A549 (cell line): ENCODE data around the gene EFNA3. TPM values are rescaled to one million over a fixed set of nuclear protein-coding genes. Genes with fewer than 3 reads are reported as not detected.

Experiments used
- ATAC-seq, 2 experiments: fragments of 200-7000 bp in 1 of 2; fragments of >200 bp in 1 of 2; cut with Nextera tagmentation in 1 of 2; cut with Tn5 transposase in 1 of 2; 3 replicates each; pipeline versions ENCODE4 v1.8.0 to v1.9.1; 2018 to 2020; ENCODE audit warnings: mild to moderate bottlenecking in 1 of 2, moderate library complexity in 1 of 2
- CTCF ChIA-PET: fragments of 300-600 bp; sonication (Branson Sonifier 250); formaldehyde crosslinking; extraction: SDS; loops from one replicate; lab custom pipeline; 2021; ENCODE audit warnings: antibody characterized with exemption, inconsistent platforms; lab: Yijun Ruan, JAX
- POLR2A ChIA-PET: fragments of 350-600 bp; formaldehyde crosslinking; extraction: SDS; loops from one replicate; lab custom pipeline; 2021; ENCODE audit warnings: antibody characterized with exemption, inconsistent platforms; lab: Yijun Ruan, JAX
- DNase-seq, 2 experiments: peaks; one replicate each; pipeline versions ENCODE4 v3.0.0 to v3.0.0-alpha.2; 2011 to 2016; ENCODE audit warnings: low read depth in 1 of 2, low spot score in 1 of 2
- FAIRE-seq: peaks from 2 replicates; lab custom pipeline; 2011; peaks lifted over from hg19 to GRCh38; lab: Jason Lieb, UNC
- H3K27ac ChIP-seq, 2 experiments: fragments of >200 bp; sonication (Bioruptor Twin); formaldehyde crosslinking; 3 replicates each; pipeline ENCODE4 v1.5.1; 2016 to 2017
- H3K4me1 ChIP-seq: fragments of >200 bp; sonication (Bioruptor Twin); formaldehyde crosslinking; 3 replicates; pipeline ENCODE4 v1.6.1; 2016
- H3K4me2 ChIP-seq: fragments of >200 bp; sonication (Bioruptor Twin); formaldehyde crosslinking; 3 replicates; pipeline ENCODE4 v1.6.1; 2016
- H3K4me3 ChIP-seq: fragments of >200 bp; sonication (Bioruptor Twin); formaldehyde crosslinking; 3 replicates; pipeline ENCODE4 v1.5.1; 2016
- H3K9me3 ChIP-seq: fragments of >200 bp; sonication (Bioruptor Twin); formaldehyde crosslinking; 3 replicates; pipeline ENCODE4 v1.6.1; 2016
- BCL3 ChIP-seq: fragments of >200 bp; sonication (Bioruptor Twin); formaldehyde crosslinking; IDR thresholded peaks from 3 replicates; pipeline ENCODE4 v1.6.1; 2016
- CHD2 ChIP-seq: fragments of 150-350 bp; IDR thresholded peaks from 2 replicates; pipeline ENCODE4 v1.6.1; 2014; ENCODE audit warnings: low read length; ENCODE audit not compliant: partially characterized antibody
- CHD4 ChIP-seq: fragments of 200-600 bp; sonication (generic); IDR thresholded peaks from 2 replicates; pipeline ENCODE4 v1.6.1; 2016; ENCODE audit warnings: antibody characterized with exemption, mild to moderate bottlenecking, borderline replicate concordance
- EHMT2 ChIP-seq: fragments of 200-600 bp; sonication (generic); IDR thresholded peaks from 2 replicates; pipeline ENCODE4 v1.6.1; 2016; ENCODE audit warnings: antibody characterized with exemption, low read depth, mild to moderate bottlenecking, moderate library complexity
- ESRRA ChIP-seq: fragments of 150-350 bp; IDR thresholded peaks from 2 replicates; pipeline ENCODE4 v1.6.1; 2014; ENCODE audit warnings: mild to moderate bottlenecking, low read length, borderline replicate concordance
- HEYL ChIP-seq: fragments of 250-450 bp; sonication (Bioruptor Pico); IDR thresholded peaks from 2 replicates; pipeline ENCODE4 v1.8.0; 2021; ENCODE audit warnings: mild to moderate bottlenecking, moderate library complexity
- HMGXB4 ChIP-seq: fragments of 250-450 bp; sonication (Bioruptor Pico); IDR thresholded peaks from 2 replicates; pipeline ENCODE4 v1.5.0; 2021; ENCODE audit warnings: mild to moderate bottlenecking, moderate library complexity, borderline replicate concordance
- JUN ChIP-seq, 2 experiments: fragments of >200 bp; sonication (Bioruptor Twin); formaldehyde crosslinking; IDR thresholded peaks; 2 replicates in 1 of 2; 3 replicates in 1 of 2; pipeline ENCODE4 v1.6.1; 2016 to 2017
- KDM1A ChIP-seq: fragments of 200-600 bp; sonication (generic); IDR thresholded peaks from 2 replicates; pipeline ENCODE4 v1.6.1; 2016; ENCODE audit warnings: low read depth, mild to moderate bottlenecking
- KDM5A ChIP-seq: fragments of 200-600 bp; sonication (generic); IDR thresholded peaks from 2 replicates; pipeline ENCODE4 v1.6.1; 2016; ENCODE audit warnings: antibody characterized with exemption, mild to moderate bottlenecking
- NFE2L2 ChIP-seq: fragments of 150-350 bp; conservative IDR thresholded peaks from 2 replicates; pipeline ENCODE4 v1.6.1; 2014; ENCODE audit warnings: low read length
- NPAS2 ChIP-seq: fragments of 250-450 bp; sonication (Bioruptor Pico); IDR thresholded peaks from 2 replicates; pipeline ENCODE4 v1.8.0; 2022; ENCODE audit warnings: mild to moderate bottlenecking, moderate library complexity, borderline replicate concordance
- PBX3 ChIP-seq: IDR thresholded peaks from 2 replicates; pipeline ENCODE4 v1.6.1; 2012
- RCOR1 ChIP-seq: fragments of 150-350 bp; IDR thresholded peaks from 2 replicates; pipeline ENCODE4 v1.6.1; 2014; ENCODE audit warnings: antibody characterized with exemption, low read length, low read depth
- SMC3 ChIP-seq: fragments of >200 bp; sonication (Bioruptor Twin); formaldehyde crosslinking; IDR thresholded peaks from 3 replicates; pipeline ENCODE4 v1.6.1; 2018; ENCODE audit warnings: inconsistent platforms
- TFCP2L1 ChIP-seq: fragments of 250-450 bp; sonication (Bioruptor Pico); IDR thresholded peaks from 2 replicates; pipeline ENCODE4 v1.5.0; 2021; ENCODE audit warnings: mild to moderate bottlenecking
- TP53 ChIP-seq: fragments of 250-450 bp; sonication (Bioruptor Pico); IDR thresholded peaks from 2 replicates; pipeline ENCODE4 v1.5.0; 2021; ENCODE audit warnings: mild to moderate bottlenecking, moderate library complexity
- ZFP36 ChIP-seq: fragments of 450-650 bp; IDR thresholded peaks from 2 replicates; pipeline ENCODE4 v1.6.1; 2014; ENCODE audit warnings: borderline replicate concordance; ENCODE audit not compliant: partially characterized antibody
- WGBS: methylation state at CpG from one replicate; pipeline ENCODE4 v1.1.6; 2017; ENCODE audit errors: missing lambda C conversion rate; 5-methylcytosine and 5-hydroxymethylcytosine counted together
- polyA plus RNA-seq, 4 experiments: library from polyadenylated mRNA; depleted of rRNA in 3 of 4; stranded (reverse); fragments of >200 nt; fragmentation: RNase III in 1 of 4; extraction: RNeasy Plus Mini Kit Qiagen cat#74134 plus additional on column Dnase treatment in 1 of 4; gene quantifications; 2 replicates in 3 of 4; 3 replicates in 1 of 4; pipeline ENCODE4 v1.2.3, GENCODE V29; 2011 to 2017
- TF ChIP-seq, protein P1 (sequence below): fragments of 450-650 bp; IDR thresholded peaks from 2 replicates; pipeline ENCODE4 v1.6.1; 2014; ENCODE audit warnings: antibody characterized with exemption

EFNA3 gene
- polyA plus RNA-seq, 2 of the 4 experiments (the other 2 are of a cell fraction): 1.9 to 2.7 TPM

DNA sequence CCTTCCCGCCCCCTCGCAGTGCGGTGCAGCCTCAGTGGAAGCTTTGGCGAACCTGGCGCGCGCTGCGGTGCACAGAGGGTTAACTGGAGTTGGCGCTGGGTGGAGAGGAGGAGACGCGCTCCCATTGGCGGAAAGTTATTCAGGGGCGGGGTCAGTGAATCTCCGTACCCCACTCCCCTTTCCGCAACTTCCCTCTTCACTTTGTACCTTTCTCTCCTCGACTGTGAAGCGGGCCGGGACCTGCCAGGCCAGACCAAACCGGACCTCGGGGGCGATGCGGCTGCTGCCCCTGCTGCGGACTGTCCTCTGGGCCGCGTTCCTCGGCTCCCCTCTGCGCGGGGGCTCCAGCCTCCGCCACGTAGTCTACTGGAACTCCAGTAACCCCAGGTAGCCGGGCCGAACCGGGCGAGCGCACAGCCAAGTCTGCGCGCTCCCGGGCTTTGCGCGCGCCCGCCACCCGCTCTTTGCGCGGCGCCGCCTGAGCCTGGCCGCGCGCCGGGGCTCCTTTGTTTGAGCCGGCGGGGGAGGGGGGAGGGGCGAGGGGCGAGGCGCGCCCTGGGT lies 15.0 kb upstream of the EFNA3 start, which contains the start of gene EFNA4 (continued):
- TF ChIP-seq HMGXB4 (CRISPR knock-in tag) (no peak), KDM1A (no peak), RCOR1 (no peak), SMC3 (no peak), NPAS2 (no peak), ZFP36 (no peak), BCL3 (no peak), PBX3 (no peak), HEYL (CRISPR knock-in tag) (no peak)

GRCh38 chr1:155064111-155064831 lies 14.4 kb upstream of the EFNA3 start:
- CTCF ChIA-PET: interaction anchor here (0.6 to 27.3 kb wide), 5 partner anchors 6 to 295 kb away, joined by 3 to 350 read pairs (median 319); partner anchors contain the start of genes ADAM15, EFNA3 and EFNA4
- POLR2A ChIA-PET: interaction anchor here (1.0 to 1.6 kb wide), 2 partner anchors 90 to 103 kb away, joined by 3 to 5 read pairs; partner anchors contain the start of genes CKS1B and PYGO2
- TF ChIP-seq TFCP2L1 (CRISPR knock-in tag) (no peak), ESRRA (peak; percentile 90), KDM1A (0 out of 2 replicates have a peak, but pooled peaks have one; percentile 74)
- H3K9me3 ChIP-seq: no peaks in the 10 kb centered on the region
- peak overlapping the region; percentile 81 to 91 for H3K27ac ChIP-seq
- peak overlapping the region; percentile 77 for H3K4me3 ChIP-seq
- WGBS: 12% methylated on average over 13 of the region's 14 CpGs
- FAIRE-seq (no peak), ATAC-seq (peak; percentile 16 to 30), DNase-seq (peak in 1 of 2 experiments; percentile 49)
- H3K4me2 ChIP-seq: peak overlapping the region; percentile 91
- peaks cover 23% of the 10 kb centered on the region for H3K4me1 ChIP-seq

- FAIRE-seq (no peak), ATAC-seq (no peak), DNase-seq (no peak)
- H3K4me1 ChIP-seq: peaks cover 25% of the 10 kb centered on the region
- TF ChIP-seq EHMT2: no peak
- TF ChIP-seq CHD2: no peak
- TF ChIP-seq TP53 (CRISPR knock-in tag): no peak
- TF ChIP-seq NFE2L2: no peak
- TF ChIP-seq JUN (IDR thresholded peaks at IDR 0.05): no peak
- no peak for TF ChIP-seq KDM5A
- TF ChIP-seq CHD4: no peak
- TF ChIP-seq, protein P1, sequence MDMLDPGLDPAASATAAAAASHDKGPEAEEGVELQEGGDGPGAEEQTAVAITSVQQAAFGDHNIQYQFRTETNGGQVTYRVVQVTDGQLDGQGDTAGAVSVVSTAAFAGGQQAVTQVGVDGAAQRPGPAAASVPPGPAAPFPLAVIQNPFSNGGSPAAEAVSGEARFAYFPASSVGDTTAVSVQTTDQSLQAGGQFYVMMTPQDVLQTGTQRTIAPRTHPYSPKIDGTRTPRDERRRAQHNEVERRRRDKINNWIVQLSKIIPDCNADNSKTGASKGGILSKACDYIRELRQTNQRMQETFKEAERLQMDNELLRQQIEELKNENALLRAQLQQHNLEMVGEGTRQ: no peak
- H3K27ac ChIP-seq: no peak overlapping the region
- H3K4me2 ChIP-seq: peak overlapping the region; percentile 91
- 80% methylated on average over 5 of the region's 5 CpGs for WGBS
- no peaks in the 10 kb centered on the region for H3K9me3 ChIP-seq
- ChIA-PET CTCF (interaction anchor here (0.6 to 27.3 kb wide), 6 partner anchors 6 to 395 kb away, joined by 3 to 350 read pairs (median 165); partner anchors contain the start of genes ADAM15, EFNA3 and EFNA4), POLR2A (interaction anchor here (1.0 to 1.6 kb wide), 2 partner anchors 91 to 104 kb away, joined by 3 to 5 read pairs; partner anchors contain the start of genes CKS1B and PYGO2)
- H3K4me3 ChIP-seq: no peak overlapping the region
Measured at GRCh38 chr1:155064832-155065429, 13.7 kb upstream of the EFNA3 start.
